ENCODE results near the gene SNRPE.

DNA sequence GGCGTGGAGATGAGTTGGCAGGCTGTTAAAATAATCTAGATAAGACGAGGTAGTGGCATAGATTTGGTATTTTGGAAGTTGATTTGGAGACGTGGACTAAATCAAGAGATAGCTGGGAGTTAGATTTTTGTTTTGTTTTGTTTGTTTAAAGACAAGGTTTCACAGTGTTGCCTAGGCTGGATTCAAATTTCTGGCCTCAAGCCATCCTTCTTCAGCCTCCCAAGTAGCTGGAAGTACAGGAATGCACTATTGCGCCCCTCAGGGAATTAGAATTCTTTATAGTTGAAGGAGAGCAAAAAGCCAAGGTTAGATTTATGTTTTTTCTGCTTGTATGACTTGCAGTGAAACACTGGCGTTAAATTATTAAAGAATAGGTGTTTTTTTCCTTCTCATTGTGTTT is 22.3 kb upstream of the SNRPE start:
- no peak for TF ChIP-seq CTCF (IDR thresholded peaks at IDR 0.05; ENCODE audit: low read depth, low read length)
- no peak for TF ChIP-seq EZH2phosphoT487 (IDR thresholded peaks at IDR 0.05; ENCODE audit: low read depth)

All from OCI-LY3 (cell line).